ENCODE data around the gene TBR1. TPM values are rescaled to one million over a fixed set of nuclear protein-coding genes. Genes with fewer than 3 reads are reported as not detected.

The TBR1 gene
- total RNA-seq, 6 experiments from 2014 or later, result not detected

DNA sequence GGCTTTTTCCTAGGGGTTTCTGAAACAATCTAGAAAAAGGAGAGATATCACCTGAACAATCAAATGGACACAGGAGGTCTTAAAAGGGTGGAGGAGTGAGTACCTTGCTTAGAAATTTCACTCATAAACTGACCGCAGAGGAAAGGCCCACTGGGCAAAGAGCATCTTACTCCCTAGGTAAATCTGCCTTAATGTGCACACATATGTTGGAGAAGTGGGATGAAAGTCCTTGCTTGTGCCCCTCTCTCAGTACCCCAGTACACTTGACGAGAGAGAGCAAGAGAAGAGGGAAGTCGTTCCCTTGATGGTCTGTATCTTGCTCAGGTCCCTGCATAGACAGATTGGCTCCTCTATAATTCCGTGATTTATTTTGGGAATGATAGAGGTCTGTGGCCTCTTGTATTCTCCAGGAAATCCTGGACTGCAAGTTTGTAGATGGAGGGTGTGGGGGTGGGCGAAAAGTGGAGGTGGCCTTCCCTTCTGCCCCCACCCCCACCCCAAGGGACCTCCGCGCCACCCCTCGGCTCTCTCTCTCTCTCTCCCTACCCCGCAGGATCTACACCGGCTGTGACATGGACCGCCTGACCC lies 6.8 kb downstream of the TBR1 start:
- Histone ChIP-seq H3K4me3 (no peak overlapping the region), H3K27me3 (peaks cover 24 to 49% of the 10 kb centered on the region in 2 donors), H3K4me1 (peaks cover 0 to 19% (median 0%) of the 10 kb centered on the region in 4 donors), H3K36me3 (no peaks in the 10 kb centered on the region), H3K27ac (no peak overlapping the region), H3K9me3 (no peaks in the 10 kb centered on the region)
- ATAC-seq (no peak), DNase-seq (no peak)
- intact Hi-C loops (cut with DNase I), result no loop called here
- TF ChIP-seq POLR2A (IDR thresholded peaks at IDR 0.05), result no peak
- TF ChIP-seq, protein P1, sequence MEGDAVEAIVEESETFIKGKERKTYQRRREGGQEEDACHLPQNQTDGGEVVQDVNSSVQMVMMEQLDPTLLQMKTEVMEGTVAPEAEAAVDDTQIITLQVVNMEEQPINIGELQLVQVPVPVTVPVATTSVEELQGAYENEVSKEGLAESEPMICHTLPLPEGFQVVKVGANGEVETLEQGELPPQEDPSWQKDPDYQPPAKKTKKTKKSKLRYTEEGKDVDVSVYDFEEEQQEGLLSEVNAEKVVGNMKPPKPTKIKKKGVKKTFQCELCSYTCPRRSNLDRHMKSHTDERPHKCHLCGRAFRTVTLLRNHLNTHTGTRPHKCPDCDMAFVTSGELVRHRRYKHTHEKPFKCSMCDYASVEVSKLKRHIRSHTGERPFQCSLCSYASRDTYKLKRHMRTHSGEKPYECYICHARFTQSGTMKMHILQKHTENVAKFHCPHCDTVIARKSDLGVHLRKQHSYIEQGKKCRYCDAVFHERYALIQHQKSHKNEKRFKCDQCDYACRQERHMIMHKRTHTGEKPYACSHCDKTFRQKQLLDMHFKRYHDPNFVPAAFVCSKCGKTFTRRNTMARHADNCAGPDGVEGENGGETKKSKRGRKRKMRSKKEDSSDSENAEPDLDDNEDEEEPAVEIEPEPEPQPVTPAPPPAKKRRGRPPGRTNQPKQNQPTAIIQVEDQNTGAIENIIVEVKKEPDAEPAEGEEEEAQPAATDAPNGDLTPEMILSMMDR (IDR thresholded peaks at IDR 0.05), result no peak
- 17% methylated on average over 10 of the region's 11 CpGs for WGBS (ENCODE audit: insufficient coverage, low coverage, low lambda C conversion rate, missing lambda C conversion rate)

DNA sequence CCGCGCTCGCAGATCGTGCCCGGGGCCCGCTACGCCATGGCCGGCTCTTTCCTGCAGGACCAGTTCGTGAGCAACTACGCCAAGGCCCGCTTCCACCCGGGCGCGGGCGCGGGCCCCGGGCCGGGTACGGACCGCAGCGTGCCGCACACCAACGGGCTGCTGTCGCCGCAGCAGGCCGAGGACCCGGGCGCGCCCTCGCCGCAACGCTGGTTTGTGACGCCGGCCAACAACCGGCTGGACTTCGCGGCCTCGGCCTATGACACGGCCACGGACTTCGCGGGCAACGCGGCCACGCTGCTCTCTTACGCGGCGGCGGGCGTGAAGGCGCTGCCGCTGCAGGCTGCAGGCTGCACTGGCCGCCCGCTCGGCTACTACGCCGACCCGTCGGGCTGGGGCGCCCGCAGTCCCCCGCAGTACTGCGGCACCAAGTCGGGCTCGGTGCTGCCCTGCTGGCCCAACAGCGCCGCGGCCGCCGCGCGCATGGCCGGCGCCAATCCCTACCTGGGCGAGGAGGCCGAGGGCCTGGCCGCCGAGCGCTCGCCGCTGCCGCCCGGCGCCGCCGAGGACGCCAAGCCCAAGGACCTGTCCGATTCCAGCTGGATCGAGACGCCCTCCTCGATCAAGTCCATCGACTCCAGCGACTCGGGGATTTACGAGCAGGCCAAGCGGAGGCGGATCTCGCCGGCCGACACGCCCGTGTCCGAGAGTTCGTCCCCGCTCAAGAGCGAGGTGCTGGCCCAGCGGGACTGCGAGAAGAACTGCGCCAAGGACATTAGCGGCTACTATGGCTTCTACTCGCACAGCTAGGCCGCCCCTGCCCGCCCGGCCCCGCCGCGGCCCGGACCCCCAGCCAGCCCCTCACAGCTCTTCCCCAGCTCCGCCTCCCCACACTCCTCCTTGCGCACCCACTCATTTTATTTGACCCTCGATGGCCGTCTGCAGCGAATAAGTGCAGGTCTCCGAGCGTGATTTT lies 7.6 kb downstream of the TBR1 start:
- WGBS (ENCODE audit: insufficient coverage, low coverage, low lambda C conversion rate, missing lambda C conversion rate), result 14% methylated on average over 12 of the region's 125 CpGs
- Histone ChIP-seq H3K9me3 (no peaks in the 10 kb centered on the region), H3K27ac (no peak overlapping the region), H3K4me3 (peak overlapping the region in 1 of 3 donors; percentile 26), H3K36me3 (no peaks in the 10 kb centered on the region), H3K4me1 (peaks cover 0 to 15% (median 0%) of the 10 kb centered on the region in 4 donors), H3K27me3 (peaks cover 24 to 54% of the 10 kb centered on the region in 2 donors)
- ATAC-seq (peak; percentile 28 to 69 (median 48)), DNase-seq (no peak)
- no peak for TF ChIP-seq POLR2A (IDR thresholded peaks at IDR 0.05)
- TF ChIP-seq, protein P1 (IDR thresholded peaks at IDR 0.05), result no peak
- intact Hi-C loops (cut with DNase I), result no loop called here

DNA sequence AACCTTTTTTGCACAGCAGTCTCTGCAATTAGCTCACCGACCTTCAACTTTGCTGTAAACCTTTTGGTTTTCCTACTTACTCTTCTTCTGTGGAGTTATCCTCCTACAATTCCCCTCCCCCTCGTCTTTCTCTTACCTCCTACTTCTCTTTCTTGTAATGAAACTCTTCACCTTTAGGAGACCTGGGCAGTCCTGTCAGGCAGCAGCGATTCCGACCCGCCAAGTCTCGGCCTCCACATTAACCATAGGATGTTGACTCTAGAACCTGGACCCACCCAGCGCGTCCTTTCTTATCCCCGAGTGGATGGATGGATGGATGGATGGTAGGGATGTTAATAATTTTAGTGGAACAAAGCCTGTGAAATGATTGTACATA lies 8.3 kb downstream of the TBR1 start:
- DNase-seq (no peak), ATAC-seq (no peak)
- TF ChIP-seq, protein P1 (IDR thresholded peaks at IDR 0.05), result no peak
- no peak for TF ChIP-seq POLR2A (IDR thresholded peaks at IDR 0.05)
- Histone ChIP-seq H3K9me3 (no peaks in the 10 kb centered on the region), H3K4me3 (no peak overlapping the region), H3K36me3 (no peaks in the 10 kb centered on the region), H3K27ac (no peak overlapping the region), H3K27me3 (peaks cover 24 to 49% of the 10 kb centered on the region in 2 donors), H3K4me1 (peaks cover 0 to 11% (median 0%) of the 10 kb centered on the region in 4 donors)
- intact Hi-C loops (cut with DNase I), result no loop called here
- WGBS (ENCODE audit: insufficient coverage, low coverage, low lambda C conversion rate, missing lambda C conversion rate), result 11% methylated on average over 9 of the region's 9 CpGs

DNA sequence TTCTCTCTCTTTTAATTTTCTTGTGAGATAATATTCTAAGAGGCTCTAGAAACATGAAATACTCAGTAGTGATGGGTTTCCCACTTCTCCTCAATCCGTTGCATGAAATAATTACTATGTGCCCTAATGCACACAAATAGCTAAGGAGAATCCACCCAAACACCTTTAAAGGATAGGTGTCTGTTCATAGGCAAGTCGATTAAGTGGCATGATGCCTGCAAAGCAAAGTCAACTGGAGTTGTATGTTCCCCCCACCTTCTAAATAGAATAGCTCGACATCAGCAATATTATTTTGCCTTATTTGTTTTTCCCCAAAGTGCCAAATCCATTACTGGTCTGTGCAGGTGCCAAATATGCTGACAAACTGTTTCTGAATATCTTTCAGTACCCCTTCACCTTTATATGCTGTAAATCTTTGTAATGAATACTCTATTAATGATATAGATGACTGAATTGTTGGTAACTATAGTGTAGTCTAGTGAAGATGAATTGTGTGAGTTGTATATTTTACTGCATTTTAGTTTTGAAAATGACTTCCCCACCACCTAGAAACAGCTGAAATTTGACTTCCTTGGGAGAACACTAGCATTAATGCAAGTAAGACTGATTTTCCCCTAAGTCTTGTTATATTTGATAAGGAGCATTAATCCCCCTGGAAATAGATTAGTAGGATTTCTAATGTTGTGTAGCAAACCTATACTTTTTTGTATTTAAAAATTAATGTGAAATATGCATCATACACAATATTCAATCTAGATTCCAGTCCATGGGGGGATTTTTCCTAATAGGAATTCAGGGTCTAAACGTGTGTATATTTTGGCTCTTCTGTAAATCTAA lies 9.0 kb downstream of the TBR1 start:
- ATAC-seq, result no peak
- Histone ChIP-seq H3K4me3 (no peak overlapping the region), H3K4me1 (peaks cover 0 to 11% (median 0%) of the 10 kb centered on the region in 4 donors), H3K9me3 (no peaks in the 10 kb centered on the region), H3K36me3 (no peaks in the 10 kb centered on the region), H3K27me3 (peaks cover 24 to 47% of the 10 kb centered on the region in 2 donors), H3K27ac (no peak overlapping the region)
- intact Hi-C loops (cut with DNase I), result no loop called here
- no peak for TF ChIP-seq POLR2A (IDR thresholded peaks at IDR 0.05)
- TF ChIP-seq, protein P1 (IDR thresholded peaks at IDR 0.05), result no peak
- no peak for DNase-seq
- WGBS (ENCODE audit: insufficient coverage, low coverage, low lambda C conversion rate, missing lambda C conversion rate), result 10% methylated on average over 4 of the region's 4 CpGs

Measured in right lobe of liver (tissue), 6 donors.